K562 (cell line): ENCODE results near the gene PEPD. TPM values are rescaled to one million over a fixed set of nuclear protein-coding genes. Genes with fewer than 3 reads are reported as not detected.

Source experiments
- ATAC-seq: fragments of 200-7000 bp; cut with Tn5 transposase; 3 replicates; pipeline ENCODE4 v1.9.1; 2020; ENCODE audit warnings: moderate library complexity
- BruUV-seq: library from RNA; stranded (reverse); fragments of 400-500 nt; replicated peaks from 2 replicates; lab custom pipeline; 2021; lab: Mats Ljungman, UMichigan
- CTCF ChIA-PET: fragments of 300-600 bp; formaldehyde crosslinking; extraction: SDS; loops from one replicate; lab custom pipeline; 2021; ENCODE audit warnings: low intra/inter-chr PET ratio; lab: Yijun Ruan, JAX
- POLR2A ChIA-PET: fragments of 300-600, 350-650 bp; sonication (Branson Sonifier 250); formaldehyde crosslinking; extraction: SDS; loops from one replicate; lab custom pipeline; 2021; ENCODE audit warnings: antibody characterized with exemption, inconsistent platforms; lab: Yijun Ruan, JAX
- DNase-seq, 4 experiments: peaks; one replicate each; pipeline versions ENCODE4 v3.0.0 to v3.0.0-alpha.2; 2011 to 2018; ENCODE audit warnings: low spot score in 3 of 4, mixed read lengths in 3 of 4; ENCODE audit errors: extremely low read depth in 1 of 4
- FAIRE-seq: peaks from 2 replicates; lab custom pipeline; 2011; peaks lifted over from hg19 to GRCh38; lab: Jason Lieb, UNC
- H2AFZ ChIP-seq: 2 replicates; pipeline ENCODE4 v1.6.0; 2011; ENCODE audit warnings: low read depth, low read length, control low read depth, inconsistent platforms
- H3K27ac ChIP-seq: fragments of 200-600 bp; 3 replicates; pipeline ENCODE4 v1.8.0; 2011; ENCODE audit warnings: low read depth, mild to moderate bottlenecking, control low read depth, inconsistent platforms, low read length, moderate library complexity, mixed read lengths; ENCODE audit errors: extremely low read depth
- H3K27me3 ChIP-seq, 2 experiments: fragments of 300-600 bp in 1 of 2; 2 replicates in 1 of 2; 3 replicates in 1 of 2; pipeline versions ENCODE4 v1.6.0 to v1.8.0; 2011; ENCODE audit warnings: inconsistent platforms in 2 of 2, low read length in 2 of 2, mild to moderate bottlenecking in 1 of 2, mixed read lengths in 1 of 2, moderate library complexity in 1 of 2; ENCODE audit not compliant: control insufficient read depth in 2 of 2, insufficient read depth in 2 of 2
- H3K36me3 ChIP-seq: fragments of 300-600 bp; 3 replicates; pipeline ENCODE4 v1.8.0; 2011; ENCODE audit warnings: mild to moderate bottlenecking, low read length, inconsistent platforms; ENCODE audit not compliant: control insufficient read depth, insufficient read depth
- H3K4me1 ChIP-seq, 2 experiments: fragments of 200-600 bp in 1 of 2; replicated peaks in 1 of 2; 2 replicates in 1 of 2; 3 replicates in 1 of 2; pipeline versions ENCODE4 v1.5.1 to v1.8.0; 2011; ENCODE audit warnings: inconsistent platforms in 2 of 2, low read length in 2 of 2, mild to moderate bottlenecking in 1 of 2, mixed read lengths in 1 of 2, moderate library complexity in 1 of 2; ENCODE audit not compliant: control insufficient read depth in 2 of 2, insufficient read depth in 2 of 2
- H3K4me2 ChIP-seq: 2 replicates; pipeline ENCODE4 v1.6.1; 2011; ENCODE audit warnings: low read length, control low read depth, inconsistent platforms, mixed read lengths; ENCODE audit not compliant: insufficient read depth
- H3K4me3 ChIP-seq: fragments of 200-600 bp; sonication (generic), shearing (Covaris generic); 2 replicates; pipeline ENCODE4 v1.5.1; 2016; ENCODE audit warnings: control low read depth, inconsistent platforms
- H3K79me2 ChIP-seq: fragments of 200-600 bp; 3 replicates; pipeline ENCODE4 v1.8.0; 2011; ENCODE audit warnings: low read length, inconsistent platforms; ENCODE audit not compliant: control insufficient read depth, insufficient read depth
- H3K9ac ChIP-seq, 2 experiments: 2 replicates each; pipeline versions ENCODE4 v1.6.0 to v1.6.1; 2011; ENCODE audit warnings: low read depth in 2 of 2, low read length in 2 of 2, control low read depth in 1 of 2, inconsistent platforms in 1 of 2, mild to moderate bottlenecking in 1 of 2, mixed read lengths in 1 of 2; ENCODE audit not compliant: insufficient read depth in 1 of 2
- H3K9me1 ChIP-seq: one replicate; pipeline ENCODE4 v1.6.0; 2011; ENCODE audit warnings: inconsistent platforms, mild to moderate bottlenecking, low read length, moderate library complexity; ENCODE audit not compliant: control insufficient read depth, insufficient read depth
- H3K9me3 ChIP-seq: replicated peaks from 2 replicates; pipeline ENCODE4 v1.5.1; 2011; ENCODE audit warnings: low read depth, low read length, inconsistent platforms; ENCODE audit not compliant: control insufficient read depth, insufficient read depth
- H4K20me1 ChIP-seq: replicated peaks from 2 replicates; pipeline ENCODE4 v1.6.1; 2011; ENCODE audit warnings: low read length, inconsistent platforms, mixed read lengths; ENCODE audit not compliant: control insufficient read depth, insufficient read depth
- CEBPZ ChIP-seq: fragments of 150-350 bp; IDR thresholded peaks from 2 replicates; pipeline ENCODE4 v1.6.1; 2014; ENCODE audit warnings: low read depth, mild to moderate bottlenecking, low read length, borderline replicate concordance
- HEY1 ChIP-seq: fragments of 250-450 bp; sonication (Bioruptor Pico); IDR thresholded peaks from 2 replicates; pipeline ENCODE4 v1.5.0; 2020; ENCODE audit warnings: mild to moderate bottlenecking, moderate library complexity, borderline replicate concordance
- HMG20A ChIP-seq: fragments of 450-650 bp; formaldehyde crosslinking; conservative IDR thresholded peaks from 2 replicates; pipeline ENCODE4 v1.4.0; 2020; ENCODE audit warnings: mild to moderate bottlenecking, mixed read lengths
- HMGXB4 ChIP-seq: sonication (generic); formaldehyde crosslinking; IDR thresholded peaks from 2 replicates; pipeline ENCODE4 v1.8.1; 2023; ENCODE audit warnings: mild to moderate bottlenecking, missing genetic modification reagents
- NR2C1 ChIP-seq, 2 experiments: fragments of 450-650 bp; IDR thresholded peaks; 2 replicates each; pipeline ENCODE4 v1.6.1; 2017; ENCODE audit warnings: mild to moderate bottlenecking in 2 of 2, antibody characterized with exemption in 1 of 2, inconsistent platforms in 1 of 2, missing compliant biosample characterization in 1 of 2, missing genetic modification characterization in 1 of 2
- THRB ChIP-seq: fragments of 450-650 bp; formaldehyde crosslinking; conservative IDR thresholded peaks from 2 replicates; pipeline ENCODE4 v1.4.0; 2022; ENCODE audit warnings: mild to moderate bottlenecking, missing genetic modification characterization
- ZNF239 ChIP-seq: fragments of 250-450 bp; sonication (Bioruptor Pico); IDR thresholded peaks from 2 replicates; pipeline ENCODE4 v1.4.0; 2020; ENCODE audit warnings: mild to moderate bottlenecking
- WGBS: fragments of 100-300 bp; shearing (Covaris generic); methylation state at CpG from one replicate; pipeline ENCODE4 v1.1.6; 2016; ENCODE audit warnings: low coverage, mixed read lengths; ENCODE audit not compliant: insufficient coverage; ENCODE audit errors: missing lambda C conversion rate; 5-methylcytosine and 5-hydroxymethylcytosine counted together
- in situ Hi-C: fragments of 300-500 bp; cut with MboI; formaldehyde crosslinking; loops from 4 replicates; pipeline ENCODE4 v1.15.0; 2018; ENCODE audit warnings: inconsistent platforms, mixed read lengths
- intact Hi-C: fragments of 100-400 bp; cut with micrococcal nuclease; formaldehyde crosslinking; loops from 2 replicates; pipeline ENCODE4 v1.14.2; 2022
- polyA plus RNA-seq, 8 experiments: library from polyadenylated mRNA; depleted of rRNA in 4 of 8; stranded (reverse) in 5 of 8; unstranded in 3 of 8; fragments of >200 nt; fragmentation: Nextera tagmentation in 2 of 8; fragmentation: Illumina TruSeq in 1 of 8; extraction: Ambion mirVana in 2 of 8; extraction: Trizol in 1 of 8; gene quantifications; 2 replicates each; pipeline versions ENCODE4 v1.2.1 to v1.2.3, GENCODE V29; 2011 to 2014; ENCODE audit warnings: inconsistent platforms in 1 of 8, missing spikeins in 1 of 8
- total RNA-seq, 7 experiments: library from RNA; depleted of rRNA in 6 of 7; stranded (reverse); fragments of >200 nt in 6 of 7; fragmentation: Illumina TruSeq in 2 of 7; extraction: Trizol in 2 of 7; gene quantifications; 2 replicates each; pipeline versions ENCODE4 v1.2.1 to v1.2.3, GENCODE V29; 2011 to 2021; ENCODE audit warnings: low replicate concordance in 1 of 7
- TF ChIP-seq, protein P1 (sequence below): sonication (generic); formaldehyde crosslinking; IDR thresholded peaks from 2 replicates; pipeline ENCODE4 v1.5.0; 2020; ENCODE audit warnings: missing genetic modification reagents

Gene PEPD
- total and polyA plus RNA-seq, 9 of the 15 experiments (the other 6 are each of a cell fraction or from before 2014, with no cell fraction given) = 1.3 to 19.2 (median 16.0) TPM

DNA sequence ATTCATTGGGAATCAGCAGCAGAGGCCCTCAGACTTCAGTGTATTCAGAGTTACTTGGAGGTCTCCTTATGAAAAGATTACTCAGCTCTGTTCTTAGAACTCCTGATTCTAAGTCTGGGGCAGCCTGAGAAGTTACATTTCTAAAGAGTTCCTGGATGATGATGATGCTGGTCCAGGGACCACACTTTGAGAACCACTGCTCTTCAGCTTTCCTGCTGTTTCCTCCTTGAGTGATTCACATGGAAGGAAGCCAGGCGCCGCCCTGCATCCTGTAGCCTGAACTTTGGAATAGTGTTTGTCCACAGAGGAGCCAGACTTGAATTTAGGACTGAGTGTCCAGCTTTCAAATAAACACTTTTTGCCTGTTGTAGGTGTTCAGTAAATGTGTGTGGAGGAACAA is 145.2 kb downstream of the PEPD start:
- Histone ChIP-seq H3K4me1 (peaks cover 19 to 21% of the 10 kb centered on the region in 2 experiments; a peak in 4 of 5 replicates), H3K4me3 (no peak overlapping the region)
- FAIRE-seq = no peak

More for the DNA sequence above, 145.2 kb downstream of the PEPD start:
- TF ChIP-seq ZNF239 (CRISPR knock-in tag) (no peak), HMGXB4 (CRISPR knock-in tag) (no peak), NR2C1 (IDR thresholded peaks at IDR 0.05) (no peak), NR2C1 (tag; IDR thresholded peaks at IDR 0.05) (no peak), HEY1 (no peak), CEBPZ (no peak), THRB (CRISPR knock-in tag) (no peak), HMG20A (no peak)
- TF ChIP-seq, protein P1, sequence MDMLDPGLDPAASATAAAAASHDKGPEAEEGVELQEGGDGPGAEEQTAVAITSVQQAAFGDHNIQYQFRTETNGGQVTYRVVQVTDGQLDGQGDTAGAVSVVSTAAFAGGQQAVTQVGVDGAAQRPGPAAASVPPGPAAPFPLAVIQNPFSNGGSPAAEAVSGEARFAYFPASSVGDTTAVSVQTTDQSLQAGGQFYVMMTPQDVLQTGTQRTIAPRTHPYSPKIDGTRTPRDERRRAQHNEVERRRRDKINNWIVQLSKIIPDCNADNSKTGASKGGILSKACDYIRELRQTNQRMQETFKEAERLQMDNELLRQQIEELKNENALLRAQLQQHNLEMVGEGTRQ (CRISPR knock-in tag) = no peak
- ChIA-PET CTCF (no interaction called here), POLR2A (interaction anchor here (0.7 to 4.2 kb wide), 6 partner anchors 10 to 74 kb away, joined by 3 to 16 read pairs (median 5); partner anchors contain the start of gene CEBPA)
- H4K20me1 ChIP-seq = peaks cover 73% of the 10 kb centered on the region
- no TSS peak for BruUV-seq
- in situ Hi-C loops = no loop called here
- peaks cover 29% of the 10 kb centered on the region for H3K36me3 ChIP-seq
- H3K9me1 ChIP-seq = peaks cover 3% of the 10 kb centered on the region
- no peaks in the 10 kb centered on the region for H3K9me3 ChIP-seq
- 92% methylated on average over 2 of the region's 2 CpGs for WGBS
- no peak overlapping the region for H3K4me2 ChIP-seq
- H3K9ac ChIP-seq = no peak overlapping the region
- DNase-seq = no peak
- no peak overlapping the region for H2AFZ ChIP-seq
- ATAC-seq = no peak
- H3K27ac ChIP-seq = no peak overlapping the region
- intact Hi-C loops = loop anchor here (10.0 kb wide), 1 partner anchor 402 kb away; the partner anchor contains the start of genes CEP89 and FAAP24
- H3K79me2 ChIP-seq = peaks cover 78% of the 10 kb centered on the region
- no peaks in the 10 kb centered on the region for H3K27me3 ChIP-seq
